Body of pancreas (tissue), 4 donors: ENCODE measurements around the gene USP47.

Source experiments
- POLR2A ChIP-seq, 3 donors: fragments of 450-650 bp; IDR thresholded peaks; one replicate each; pipeline ENCODE4 v1.6.1; 2016; ENCODE audit warnings: antibody characterized with exemption in 3 of 3, mild to moderate bottlenecking in 2 of 3
- TF ChIP-seq, protein P1 (sequence below), 7 experiments: fragments of 450-650 bp in 4 of 7; fragments of 200-600 bp in 3 of 7; sonication (generic) in 3 of 7; IDR thresholded peaks; one replicate each; pipeline ENCODE4 v1.5.1; 2016 to 2019; ENCODE audit warnings: antibody characterized with exemption in 7 of 7

DNA sequence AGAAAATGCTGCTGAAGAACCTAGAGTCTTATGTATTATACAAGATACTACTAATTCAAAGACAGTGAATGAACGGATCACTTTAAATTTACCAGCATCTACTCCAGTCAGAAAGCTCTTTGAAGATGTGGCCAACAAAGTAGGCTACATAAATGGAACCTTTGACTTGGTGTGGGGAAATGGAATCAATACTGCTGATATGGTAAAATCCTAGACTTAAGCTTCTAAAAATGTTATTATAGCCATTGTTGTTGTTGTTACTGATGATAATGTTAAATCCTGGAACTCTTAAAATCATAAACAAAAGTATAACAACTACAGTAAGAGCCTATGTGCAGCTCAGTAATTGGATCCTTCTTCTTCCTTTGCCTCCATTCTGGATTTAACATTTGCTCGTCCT, 38.4 kb downstream of the USP47 start:
- TF ChIP-seq, protein P1, sequence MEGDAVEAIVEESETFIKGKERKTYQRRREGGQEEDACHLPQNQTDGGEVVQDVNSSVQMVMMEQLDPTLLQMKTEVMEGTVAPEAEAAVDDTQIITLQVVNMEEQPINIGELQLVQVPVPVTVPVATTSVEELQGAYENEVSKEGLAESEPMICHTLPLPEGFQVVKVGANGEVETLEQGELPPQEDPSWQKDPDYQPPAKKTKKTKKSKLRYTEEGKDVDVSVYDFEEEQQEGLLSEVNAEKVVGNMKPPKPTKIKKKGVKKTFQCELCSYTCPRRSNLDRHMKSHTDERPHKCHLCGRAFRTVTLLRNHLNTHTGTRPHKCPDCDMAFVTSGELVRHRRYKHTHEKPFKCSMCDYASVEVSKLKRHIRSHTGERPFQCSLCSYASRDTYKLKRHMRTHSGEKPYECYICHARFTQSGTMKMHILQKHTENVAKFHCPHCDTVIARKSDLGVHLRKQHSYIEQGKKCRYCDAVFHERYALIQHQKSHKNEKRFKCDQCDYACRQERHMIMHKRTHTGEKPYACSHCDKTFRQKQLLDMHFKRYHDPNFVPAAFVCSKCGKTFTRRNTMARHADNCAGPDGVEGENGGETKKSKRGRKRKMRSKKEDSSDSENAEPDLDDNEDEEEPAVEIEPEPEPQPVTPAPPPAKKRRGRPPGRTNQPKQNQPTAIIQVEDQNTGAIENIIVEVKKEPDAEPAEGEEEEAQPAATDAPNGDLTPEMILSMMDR (IDR thresholded peaks at IDR 0.05) = no peak
- no peak for TF ChIP-seq POLR2A (IDR thresholded peaks at IDR 0.05)
